Upper lobe of right lung (tissue), 1 donor: ENCODE measurements around the gene B3GNT2. TPM values are rescaled to one million over a fixed set of nuclear protein-coding genes. Genes with fewer than 3 reads are reported as not detected.

Source experiments
- ATAC-seq: fragments of 200-7000 bp; cut with Tn5 transposase; one replicate; pipeline ENCODE4 v1.9.1; 2020; ENCODE audit warnings: mild to moderate bottlenecking, moderate library complexity
- DNase-seq: peaks from one replicate; pipeline ENCODE4 v3.0.0-alpha.2; 2020
- H3K27ac ChIP-seq: fragments of 200-600 bp; one replicate; pipeline ENCODE4 v1.8.0; 2022
- H3K27me3 ChIP-seq: fragments of 200-600 bp; one replicate; pipeline ENCODE4 v1.8.0; 2022; ENCODE audit warnings: mild to moderate bottlenecking
- H3K36me3 ChIP-seq: fragments of 200-600 bp; one replicate; pipeline ENCODE4 v1.8.0; 2022
- H3K4me1 ChIP-seq: fragments of 200-600 bp; one replicate; pipeline ENCODE4 v1.8.0; 2022
- H3K4me3 ChIP-seq: fragments of 200-600 bp; one replicate; pipeline ENCODE4 v1.8.0; 2022; ENCODE audit warnings: mild to moderate bottlenecking
- H3K9me3 ChIP-seq: fragments of 200-600 bp; one replicate; pipeline ENCODE4 v1.8.0; 2022
- intact Hi-C: fragments of 100-400 bp; cut with DNase I; formaldehyde crosslinking; loops from one replicate; pipeline ENCODE4 v1.11.0; 2022
- total RNA-seq: library from RNA; stranded (reverse); fragmentation: NEBNext Ultra II Directional; extraction: Animal tissue kit (Norgen Biotek cat#: 25700); gene quantifications from one replicate; pipeline ENCODE4 v1.2.1, GENCODE V29; 2021
- TF ChIP-seq, protein P1 (sequence below): fragments of 200-600 bp; IDR thresholded peaks from one replicate; pipeline ENCODE4 v1.8.0; 2022; ENCODE audit warnings: antibody characterized with exemption
- donor health status: DM: no; HTN: yes; CAD: no; lungs with severe emphysema.

B3GNT2 gene
- total RNA-seq, 1 donor from 2014 or later: 38.6 TPM

DNA sequence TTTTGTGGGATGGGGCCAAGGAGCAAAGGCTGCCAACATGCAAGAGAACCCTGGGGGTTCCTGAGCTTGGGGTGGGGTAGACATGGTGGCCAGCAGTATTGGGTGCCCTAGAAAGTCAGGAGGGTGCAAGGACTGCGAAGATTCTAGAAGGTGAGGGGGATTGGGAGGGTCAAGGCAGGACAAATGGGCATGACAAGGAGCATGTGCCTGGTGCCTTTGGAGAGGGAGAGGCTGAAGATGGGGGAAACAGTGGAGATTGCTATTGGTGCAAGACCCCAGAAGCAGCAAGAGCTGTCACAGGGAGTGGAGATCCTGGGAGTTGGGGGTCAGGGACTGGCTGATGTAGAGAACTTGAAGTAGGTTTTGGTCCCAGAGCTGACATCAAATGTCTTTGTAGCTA is 7.5 kb downstream of the B3GNT2 start:
- TF ChIP-seq, protein P1, sequence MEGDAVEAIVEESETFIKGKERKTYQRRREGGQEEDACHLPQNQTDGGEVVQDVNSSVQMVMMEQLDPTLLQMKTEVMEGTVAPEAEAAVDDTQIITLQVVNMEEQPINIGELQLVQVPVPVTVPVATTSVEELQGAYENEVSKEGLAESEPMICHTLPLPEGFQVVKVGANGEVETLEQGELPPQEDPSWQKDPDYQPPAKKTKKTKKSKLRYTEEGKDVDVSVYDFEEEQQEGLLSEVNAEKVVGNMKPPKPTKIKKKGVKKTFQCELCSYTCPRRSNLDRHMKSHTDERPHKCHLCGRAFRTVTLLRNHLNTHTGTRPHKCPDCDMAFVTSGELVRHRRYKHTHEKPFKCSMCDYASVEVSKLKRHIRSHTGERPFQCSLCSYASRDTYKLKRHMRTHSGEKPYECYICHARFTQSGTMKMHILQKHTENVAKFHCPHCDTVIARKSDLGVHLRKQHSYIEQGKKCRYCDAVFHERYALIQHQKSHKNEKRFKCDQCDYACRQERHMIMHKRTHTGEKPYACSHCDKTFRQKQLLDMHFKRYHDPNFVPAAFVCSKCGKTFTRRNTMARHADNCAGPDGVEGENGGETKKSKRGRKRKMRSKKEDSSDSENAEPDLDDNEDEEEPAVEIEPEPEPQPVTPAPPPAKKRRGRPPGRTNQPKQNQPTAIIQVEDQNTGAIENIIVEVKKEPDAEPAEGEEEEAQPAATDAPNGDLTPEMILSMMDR: no peak
- H3K9me3 ChIP-seq: no peaks in the 10 kb centered on the region
- peaks cover 69% of the 10 kb centered on the region for H3K4me1 ChIP-seq
- DNase-seq (no peak), ATAC-seq (no peak)
- no peak overlapping the region for H3K4me3 ChIP-seq
- no peaks in the 10 kb centered on the region for H3K27me3 ChIP-seq
- H3K36me3 ChIP-seq: no peaks in the 10 kb centered on the region
- no peak overlapping the region for H3K27ac ChIP-seq
- intact Hi-C loops: no loop called here

DNA sequence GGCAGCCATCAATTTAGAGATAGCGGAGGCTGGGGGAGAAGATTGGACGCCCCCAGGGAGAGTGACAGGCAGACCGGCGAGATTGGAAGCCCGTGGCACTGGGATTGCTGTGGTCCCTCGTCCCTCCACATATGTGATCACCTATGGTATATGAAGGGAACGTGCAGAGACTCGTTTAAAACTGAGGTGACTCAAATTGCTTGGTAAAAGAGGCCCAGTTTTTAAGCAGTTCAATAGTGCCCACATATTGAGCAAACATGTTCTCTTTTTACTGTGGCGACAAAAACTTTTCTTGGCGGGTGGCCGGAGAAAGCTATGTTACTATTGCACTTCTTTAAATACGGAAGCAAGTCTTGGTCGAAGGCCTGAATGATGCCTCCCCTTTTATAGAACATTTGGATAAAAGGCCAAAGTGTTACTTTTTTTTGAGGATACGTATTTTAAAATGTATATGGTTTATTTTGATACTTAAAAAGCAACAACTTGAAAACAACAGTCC is 9.1 kb downstream of the B3GNT2 start:
- Histone ChIP-seq H3K9me3 (no peaks in the 10 kb centered on the region), H3K36me3 (no peaks in the 10 kb centered on the region), H3K4me1 (peaks cover 62% of the 10 kb centered on the region), H3K27me3 (no peaks in the 10 kb centered on the region), H3K4me3 (no peak overlapping the region), H3K27ac (no peak overlapping the region)
- DNase-seq: no peak
- intact Hi-C loops: no loop called here
- ATAC-seq: no peak
- TF ChIP-seq, protein P1: no peak

DNA sequence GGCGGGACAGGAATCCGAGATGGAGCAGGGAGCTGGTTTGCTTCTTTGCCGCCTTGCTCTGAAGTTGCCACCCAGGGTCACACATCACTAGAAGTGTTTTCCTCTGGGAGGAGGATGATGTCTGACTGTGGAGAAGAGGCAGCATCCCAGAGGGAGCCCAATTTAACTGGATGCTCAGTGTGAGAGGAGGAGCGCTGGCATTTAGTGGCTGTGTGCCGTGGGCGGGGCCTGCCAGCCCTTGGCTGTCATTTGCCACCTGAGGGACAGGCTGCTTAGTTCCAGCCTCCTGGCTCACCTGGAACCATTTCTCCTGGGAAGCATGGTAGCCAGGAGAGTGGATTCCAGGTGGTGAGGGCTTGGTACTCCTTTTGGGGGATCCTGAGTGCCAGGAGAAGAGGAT is 9.6 kb downstream of the B3GNT2 start:
- ATAC-seq: no peak
- Histone ChIP-seq H3K27ac (no peak overlapping the region), H3K4me1 (peaks cover 57% of the 10 kb centered on the region), H3K9me3 (no peaks in the 10 kb centered on the region), H3K27me3 (no peaks in the 10 kb centered on the region), H3K4me3 (no peak overlapping the region), H3K36me3 (no peaks in the 10 kb centered on the region)
- intact Hi-C loops: no loop called here
- no peak for DNase-seq
- TF ChIP-seq, protein P1: no peak

DNA sequence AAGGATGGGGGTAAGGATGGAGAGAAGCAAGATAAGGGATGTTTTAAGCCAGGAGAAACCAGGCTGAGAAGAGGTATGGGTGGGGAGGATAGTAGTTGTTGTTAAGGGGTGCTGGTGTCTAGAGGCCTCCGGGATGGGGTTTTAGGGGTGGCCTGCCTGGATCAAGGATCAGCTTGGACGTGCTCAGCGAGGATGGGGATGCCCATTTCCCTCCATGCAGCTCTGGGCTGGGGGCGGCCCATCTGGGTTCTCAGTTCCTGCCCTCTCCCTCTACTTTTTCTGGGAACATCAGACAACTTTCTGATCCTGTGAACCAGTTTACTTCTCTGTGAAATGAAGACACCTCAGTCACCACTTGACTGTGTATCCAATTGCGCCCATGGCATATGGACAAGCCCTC is 10.1 kb downstream of the B3GNT2 start:
- DNase-seq (no peak), ATAC-seq (no peak)
- Histone ChIP-seq H3K27me3 (no peaks in the 10 kb centered on the region), H3K4me1 (peaks cover 52% of the 10 kb centered on the region), H3K4me3 (no peak overlapping the region), H3K9me3 (no peaks in the 10 kb centered on the region), H3K36me3 (no peaks in the 10 kb centered on the region), H3K27ac (no peak overlapping the region)
- TF ChIP-seq, protein P1: no peak
- intact Hi-C loops: no loop called here

DNA sequence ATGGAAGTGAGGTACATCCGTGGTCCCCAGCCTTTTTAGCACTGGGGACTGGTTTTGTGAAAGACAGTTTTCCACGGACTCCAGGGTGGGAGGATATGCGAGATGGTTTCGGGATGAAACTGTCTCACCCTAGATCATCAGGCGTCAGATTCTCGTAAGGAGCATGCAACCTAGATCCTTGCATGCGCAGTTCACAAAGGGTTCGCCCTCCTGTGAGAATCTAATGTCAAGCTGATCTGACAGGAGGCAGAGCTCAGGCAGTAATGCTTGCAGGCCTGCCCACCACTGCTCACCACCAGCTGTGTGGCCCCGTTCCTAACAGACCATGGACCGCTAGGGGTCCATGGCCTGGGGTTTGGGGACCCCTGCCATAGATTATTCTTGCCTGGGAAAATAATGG is 11.6 kb downstream of the B3GNT2 start:
- no peaks in the 10 kb centered on the region for H3K27me3 ChIP-seq
- ATAC-seq (no peak), DNase-seq (no peak)
- no peak overlapping the region for H3K4me3 ChIP-seq
- peaks cover 38% of the 10 kb centered on the region for H3K4me1 ChIP-seq
- intact Hi-C loops: no loop called here
- no peaks in the 10 kb centered on the region for H3K9me3 ChIP-seq
- no peak overlapping the region for H3K27ac ChIP-seq
- TF ChIP-seq, protein P1: no peak
- no peaks in the 10 kb centered on the region for H3K36me3 ChIP-seq

DNA sequence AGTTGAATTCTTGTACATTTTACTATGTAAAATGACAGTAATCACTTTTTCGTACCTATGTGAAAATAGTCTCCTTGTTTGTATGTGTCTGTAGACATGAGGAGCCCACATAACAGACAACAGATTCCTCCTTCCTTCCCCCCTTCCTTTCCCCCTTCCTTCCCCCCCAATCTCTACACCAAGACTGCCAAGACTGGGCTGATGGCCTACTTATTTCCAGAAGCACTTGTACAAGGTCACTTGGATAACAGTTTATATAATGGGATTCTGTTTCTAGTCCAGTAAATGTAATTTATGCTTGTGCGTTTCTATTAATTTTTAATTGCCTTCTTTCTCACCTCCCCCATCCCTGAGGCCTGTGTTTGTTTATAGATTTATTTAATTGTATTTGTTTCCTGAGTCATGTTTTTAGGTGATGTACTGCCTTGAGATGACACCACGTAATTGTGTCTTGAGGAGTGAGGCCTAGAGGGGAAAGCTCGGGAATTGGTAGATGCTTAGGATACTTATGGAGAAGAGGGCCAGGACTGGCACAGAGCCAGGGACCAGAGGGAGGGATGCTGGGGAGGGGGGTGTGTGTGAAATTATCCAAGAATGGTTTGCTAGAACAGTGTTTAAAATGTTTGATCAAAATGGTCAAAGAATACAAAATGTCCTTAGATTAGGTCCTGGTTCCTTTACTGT is 12.3 kb downstream of the B3GNT2 start:
- intact Hi-C loops: no loop called here
- DNase-seq (no peak), ATAC-seq (no peak)
- Histone ChIP-seq H3K27me3 (no peaks in the 10 kb centered on the region), H3K36me3 (no peaks in the 10 kb centered on the region), H3K9me3 (no peaks in the 10 kb centered on the region), H3K4me3 (no peak overlapping the region), H3K27ac (no peak overlapping the region), H3K4me1 (peaks cover 34% of the 10 kb centered on the region)
- TF ChIP-seq, protein P1: no peak
